ENCODE measurements around the gene SSH2. TPM values are rescaled to one million over a fixed set of nuclear protein-coding genes. Genes with fewer than 3 reads are reported as not detected.

The SSH2 gene, protein sequence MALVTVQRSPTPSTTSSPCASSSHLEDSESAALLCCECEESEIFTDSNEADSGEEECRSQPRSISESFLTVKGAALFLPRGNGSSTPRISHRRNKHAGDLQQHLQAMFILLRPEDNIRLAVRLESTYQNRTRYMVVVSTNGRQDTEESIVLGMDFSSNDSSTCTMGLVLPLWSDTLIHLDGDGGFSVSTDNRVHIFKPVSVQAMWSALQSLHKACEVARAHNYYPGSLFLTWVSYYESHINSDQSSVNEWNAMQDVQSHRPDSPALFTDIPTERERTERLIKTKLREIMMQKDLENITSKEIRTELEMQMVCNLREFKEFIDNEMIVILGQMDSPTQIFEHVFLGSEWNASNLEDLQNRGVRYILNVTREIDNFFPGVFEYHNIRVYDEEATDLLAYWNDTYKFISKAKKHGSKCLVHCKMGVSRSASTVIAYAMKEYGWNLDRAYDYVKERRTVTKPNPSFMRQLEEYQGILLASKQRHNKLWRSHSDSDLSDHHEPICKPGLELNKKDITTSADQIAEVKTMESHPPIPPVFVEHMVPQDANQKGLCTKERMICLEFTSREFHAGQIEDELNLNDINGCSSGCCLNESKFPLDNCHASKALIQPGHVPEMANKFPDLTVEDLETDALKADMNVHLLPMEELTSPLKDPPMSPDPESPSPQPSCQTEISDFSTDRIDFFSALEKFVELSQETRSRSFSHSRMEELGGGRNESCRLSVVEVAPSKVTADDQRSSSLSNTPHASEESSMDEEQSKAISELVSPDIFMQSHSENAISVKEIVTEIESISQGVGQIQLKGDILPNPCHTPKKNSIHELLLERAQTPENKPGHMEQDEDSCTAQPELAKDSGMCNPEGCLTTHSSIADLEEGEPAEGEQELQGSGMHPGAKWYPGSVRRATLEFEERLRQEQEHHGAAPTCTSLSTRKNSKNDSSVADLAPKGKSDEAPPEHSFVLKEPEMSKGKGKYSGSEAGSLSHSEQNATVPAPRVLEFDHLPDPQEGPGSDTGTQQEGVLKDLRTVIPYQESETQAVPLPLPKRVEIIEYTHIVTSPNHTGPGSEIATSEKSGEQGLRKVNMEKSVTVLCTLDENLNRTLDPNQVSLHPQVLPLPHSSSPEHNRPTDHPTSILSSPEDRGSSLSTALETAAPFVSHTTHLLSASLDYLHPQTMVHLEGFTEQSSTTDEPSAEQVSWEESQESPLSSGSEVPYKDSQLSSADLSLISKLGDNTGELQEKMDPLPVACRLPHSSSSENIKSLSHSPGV (N-terminal part only)
- total RNA-seq (10 to 100 TPM in 1 of 2 donors, 1 to 10 TPM in 1; 8.6 to 14.1 TPM), polyA plus RNA-seq (10 to 100 TPM in 1 of 2 donors, 1 to 10 TPM in 1; 7.5 to 13.9 TPM)

DNA sequence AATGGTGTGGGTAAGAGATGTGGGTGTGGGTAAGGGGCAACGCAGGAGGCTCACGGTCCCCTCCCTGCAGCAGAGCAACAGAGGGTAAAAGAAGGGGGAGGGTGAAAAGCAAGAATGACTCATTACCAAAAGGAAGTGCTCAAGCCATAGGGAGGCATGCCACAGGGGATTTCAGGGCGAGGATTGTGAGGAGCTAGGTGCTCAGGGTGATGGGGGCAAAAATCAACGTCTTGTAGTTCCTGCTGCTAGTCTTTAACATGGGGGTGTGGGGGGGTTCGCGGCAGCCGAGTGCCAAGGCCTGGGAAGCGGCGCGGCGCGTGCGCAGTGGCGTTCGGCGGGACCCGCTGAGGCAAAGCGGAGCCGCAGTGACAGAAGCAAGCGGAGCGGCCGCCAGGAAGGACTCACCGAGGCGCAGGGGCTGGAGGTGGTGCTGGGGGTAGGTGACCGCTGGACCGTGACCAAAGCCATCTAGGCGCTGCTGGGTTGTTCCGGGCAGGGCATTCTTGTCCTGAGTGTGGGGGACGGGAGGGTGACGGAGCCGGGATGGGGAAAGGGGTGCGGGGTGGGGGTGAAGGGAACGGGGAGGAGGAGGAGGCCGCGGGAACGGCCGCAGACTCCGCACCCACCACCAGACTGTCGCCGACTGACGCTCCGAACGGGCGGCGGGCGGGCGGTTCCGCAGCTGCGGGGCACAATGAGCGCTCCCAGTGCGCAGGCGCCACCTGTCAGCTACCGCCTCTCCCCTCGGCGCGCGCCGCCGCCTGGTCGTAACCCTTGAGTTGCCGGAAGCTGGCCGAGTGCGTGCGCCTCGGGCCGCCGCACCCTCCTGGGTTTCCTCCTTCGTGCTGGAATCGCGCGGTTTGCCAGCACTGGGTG is at the start of gene SSH2:
SSH2 (minus strand) TSS at position 696 of the 876 bp plus-strand sequence; CDS start at position 468, 228 bp downstream.
- no peaks in the 10 kb centered on the region for H3K36me3 ChIP-seq (ENCODE audit: control insufficient read depth in 4 of 4, insufficient read depth in 3 of 4, low read depth in 1 of 4, low read length in 3 of 4)
- under 1% methylated on average over 71 of the region's 71 CpGs for WGBS
- peak within 1 kb of the TSS; percentile 40 to 91 for H3K9ac ChIP-seq (ENCODE audit: low read depth in 1 of 2, low read length in 2 of 2)
- peaks cover 0 to 29% (median 18%) of the 10 kb centered on the region in 4 donors for H3K4me1 ChIP-seq (ENCODE audit: control insufficient read depth in 4 of 4, insufficient read depth in 4 of 4, low read length in 3 of 4)
- no peaks in the 10 kb centered on the region for H3K9me3 ChIP-seq (ENCODE audit: control insufficient read depth in 4 of 4, low read length in 3 of 4)
- peak; percentile 87 for DNase-seq (ENCODE audit: low spot score)
- TF ChIP-seq, protein P1, sequence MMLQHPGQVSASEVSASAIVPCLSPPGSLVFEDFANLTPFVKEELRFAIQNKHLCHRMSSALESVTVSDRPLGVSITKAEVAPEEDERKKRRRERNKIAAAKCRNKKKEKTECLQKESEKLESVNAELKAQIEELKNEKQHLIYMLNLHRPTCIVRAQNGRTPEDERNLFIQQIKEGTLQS (IDR thresholded peaks at IDR 0.05) = no peak
- peak; percentile 28 to 79 for TF ChIP-seq JUND (IDR thresholded peaks at IDR 0.05)
- no peak for TF ChIP-seq TAF1 (conservative IDR thresholded peaks at IDR 0.05)
- TF ChIP-seq GABPA (IDR thresholded peaks at IDR 0.05 in 1 of 2, conservative IDR thresholded peaks at IDR 0.05 in 1 of 2) = peak in 1 of 2 donors; percentile 25
- no peak for TF ChIP-seq CTCF (IDR thresholded peaks at IDR 0.05; ENCODE audit: low read depth, low read length, missing input control)
- TF ChIP-seq YY1 (IDR thresholded peaks at IDR 0.05) = no peak
- TF ChIP-seq FOXA2 (IDR thresholded peaks at IDR 0.05) = no peak
- TF ChIP-seq EGR1 (IDR thresholded peaks at IDR 0.05; ENCODE audit: low read depth in 2 of 2) = no peak
- no peak for TF ChIP-seq RAD21 (IDR thresholded peaks at IDR 0.05)
- no peak for TF ChIP-seq NR2F2 (IDR thresholded peaks at IDR 0.05)
- no peak for TF ChIP-seq RXRA (IDR thresholded peaks at IDR 0.05)
- H3K27me3 ChIP-seq (ENCODE audit: control insufficient read depth in 4 of 4, insufficient read depth in 4 of 4, low read length in 3 of 4) = no peaks in the 10 kb centered on the region
- peak within 1 kb of the TSS; percentile 84 to 88 for H3K27ac ChIP-seq (ENCODE audit: low read depth in 1 of 2, low read length in 2 of 2)
- peak within 1 kb of the TSS; percentile 83 to 98 (median 93) for H3K4me3 ChIP-seq (ENCODE audit: low read depth in 1 of 3, low read length in 3 of 3)

DNA sequence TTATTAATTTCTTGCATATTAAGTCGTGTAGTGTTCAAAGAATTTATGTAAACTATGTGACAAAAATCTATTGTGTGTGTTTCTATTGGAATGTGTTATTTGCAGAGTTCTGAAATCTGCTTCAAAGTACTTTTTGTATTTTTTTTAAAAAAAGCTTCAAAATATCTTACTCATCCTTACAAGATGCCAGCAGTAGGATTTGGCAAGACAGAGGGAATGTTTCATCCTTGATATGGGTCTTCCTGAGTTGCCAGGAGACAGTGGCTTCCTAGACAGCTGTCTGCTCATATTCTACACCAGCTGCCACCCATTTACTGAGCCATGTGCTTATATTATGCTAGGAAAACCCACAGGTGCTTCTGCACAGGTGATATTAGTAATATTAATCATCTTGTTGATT is 47.8 kb upstream of the SSH2 start:
- Histone ChIP-seq H3K27ac (ENCODE audit: low read depth in 1 of 2, low read length in 2 of 2) (no peak overlapping the region), H3K4me3 (ENCODE audit: low read depth in 1 of 3, low read length in 3 of 3) (no peak overlapping the region), H3K9ac (ENCODE audit: low read depth in 1 of 2, low read length in 2 of 2) (no peak overlapping the region), H3K27me3 (ENCODE audit: control insufficient read depth in 4 of 4, insufficient read depth in 4 of 4, low read length in 3 of 4) (no peaks in the 10 kb centered on the region), H3K4me1 (ENCODE audit: control insufficient read depth in 4 of 4, insufficient read depth in 4 of 4, low read length in 3 of 4) (no peaks in the 10 kb centered on the region), H3K9me3 (ENCODE audit: control insufficient read depth in 4 of 4, low read length in 3 of 4) (no peaks in the 10 kb centered on the region), H3K36me3 (ENCODE audit: control insufficient read depth in 4 of 4, insufficient read depth in 3 of 4, low read depth in 1 of 4, low read length in 3 of 4) (no peaks in the 10 kb centered on the region)
- no peak for DNase-seq (ENCODE audit: low spot score)
- WGBS = 58% methylated on average over 1 of the region's 1 CpG
- TF ChIP-seq EGR1 (IDR thresholded peaks at IDR 0.05; ENCODE audit: low read depth in 2 of 2) (no peak), GABPA (IDR thresholded peaks at IDR 0.05 in 1 of 2, conservative IDR thresholded peaks at IDR 0.05 in 1 of 2) (no peak), HNF4A (conservative IDR thresholded peaks at IDR 0.05) (no peak), JUND (IDR thresholded peaks at IDR 0.05) (no peak), YY1 (IDR thresholded peaks at IDR 0.05) (no peak), CTCF (IDR thresholded peaks at IDR 0.05; ENCODE audit: low read depth, low read length, missing input control) (no peak), RAD21 (IDR thresholded peaks at IDR 0.05) (no peak), FOXA2 (IDR thresholded peaks at IDR 0.05) (no peak), SP1 (IDR thresholded peaks at IDR 0.05) (no peak), RXRA (IDR thresholded peaks at IDR 0.05) (no peak), TAF1 (conservative IDR thresholded peaks at IDR 0.05) (no peak), FOXA1 (IDR thresholded peaks at IDR 0.05) (no peak)
- TF ChIP-seq, protein P2, sequence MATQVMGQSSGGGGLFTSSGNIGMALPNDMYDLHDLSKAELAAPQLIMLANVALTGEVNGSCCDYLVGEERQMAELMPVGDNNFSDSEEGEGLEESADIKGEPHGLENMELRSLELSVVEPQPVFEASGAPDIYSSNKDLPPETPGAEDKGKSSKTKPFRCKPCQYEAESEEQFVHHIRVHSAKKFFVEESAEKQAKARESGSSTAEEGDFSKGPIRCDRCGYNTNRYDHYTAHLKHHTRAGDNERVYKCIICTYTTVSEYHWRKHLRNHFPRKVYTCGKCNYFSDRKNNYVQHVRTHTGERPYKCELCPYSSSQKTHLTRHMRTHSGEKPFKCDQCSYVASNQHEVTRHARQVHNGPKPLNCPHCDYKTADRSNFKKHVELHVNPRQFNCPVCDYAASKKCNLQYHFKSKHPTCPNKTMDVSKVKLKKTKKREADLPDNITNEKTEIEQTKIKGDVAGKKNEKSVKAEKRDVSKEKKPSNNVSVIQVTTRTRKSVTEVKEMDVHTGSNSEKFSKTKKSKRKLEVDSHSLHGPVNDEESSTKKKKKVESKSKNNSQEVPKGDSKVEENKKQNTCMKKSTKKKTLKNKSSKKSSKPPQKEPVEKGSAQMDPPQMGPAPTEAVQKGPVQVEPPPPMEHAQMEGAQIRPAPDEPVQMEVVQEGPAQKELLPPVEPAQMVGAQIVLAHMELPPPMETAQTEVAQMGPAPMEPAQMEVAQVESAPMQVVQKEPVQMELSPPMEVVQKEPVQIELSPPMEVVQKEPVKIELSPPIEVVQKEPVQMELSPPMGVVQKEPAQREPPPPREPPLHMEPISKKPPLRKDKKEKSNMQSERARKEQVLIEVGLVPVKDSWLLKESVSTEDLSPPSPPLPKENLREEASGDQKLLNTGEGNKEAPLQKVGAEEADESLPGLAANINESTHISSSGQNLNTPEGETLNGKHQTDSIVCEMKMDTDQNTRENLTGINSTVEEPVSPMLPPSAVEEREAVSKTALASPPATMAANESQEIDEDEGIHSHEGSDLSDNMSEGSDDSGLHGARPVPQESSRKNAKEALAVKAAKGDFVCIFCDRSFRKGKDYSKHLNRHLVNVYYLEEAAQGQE (IDR thresholded peaks at IDR 0.05) = no peak
- TF ChIP-seq, protein P3, sequence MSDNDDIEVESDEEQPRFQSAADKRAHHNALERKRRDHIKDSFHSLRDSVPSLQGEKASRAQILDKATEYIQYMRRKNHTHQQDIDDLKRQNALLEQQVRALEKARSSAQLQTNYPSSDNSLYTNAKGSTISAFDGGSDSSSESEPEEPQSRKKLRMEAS (IDR thresholded peaks at IDR 0.05) = no peak
- TF ChIP-seq, protein P1 (IDR thresholded peaks at IDR 0.05) = no peak
